B cell (primary cell): ENCODE measurements around the gene CAMK1. TPM values are rescaled to one million over a fixed set of nuclear protein-coding genes. Genes with fewer than 3 reads are reported as not detected.
A peak's percentile ranks its signal among the peaks of the same experiment; 100 is the strongest.

Source experiments
- ATAC-seq: fragments of 200-7000 bp; cut with Tn5 transposase; one replicate; pipeline ENCODE4 v1.10.0; 2021; ENCODE audit warnings: low read depth, mild to moderate bottlenecking, moderate number of reproducible peaks, moderate library complexity
- CTCF ChIA-PET: fragments of 350-600 bp; sonication (Branson Sonifier 250); formaldehyde crosslinking; loops from one replicate; lab custom pipeline; 2021; ENCODE audit warnings: antibody characterized with exemption, inconsistent platforms; lab: Charles Lee
- POLR2A ChIA-PET: fragments of 350-600 bp; sonication (Branson Sonifier 250); formaldehyde crosslinking; loops from one replicate; lab custom pipeline; 2021; ENCODE audit warnings: antibody characterized with exemption; lab: Charles Lee
- DNase-seq: peaks from one replicate; pipeline ENCODE4 v3.0.0; 2013
- H2AFZ ChIP-seq: 2 replicates; pipeline ENCODE4 v1.6.1; 2012; ENCODE audit warnings: mild to moderate bottlenecking, low read depth, low read length; ENCODE audit not compliant: insufficient read depth, poor library complexity, severe bottlenecking
- H3K27ac ChIP-seq, 2 donors: 1 replicate in 1 of 2; 2 replicates in 1 of 2; pipeline ENCODE4 v1.5.1; 2012 to 2013; ENCODE audit warnings: low read length in 2 of 2, mild to moderate bottlenecking in 2 of 2, moderate library complexity in 1 of 2
- H3K27me3 ChIP-seq, 4 experiments: fragments of 200-600 bp in 1 of 4; sonication (generic) in 1 of 4; replicated peaks in 1 of 4; 1 replicate in 2 of 4; 2 replicates in 2 of 4; pipeline versions ENCODE4 v1.6.1 to v1.7.0; 2013 to 2016; ENCODE audit warnings: low read length in 3 of 4, mild to moderate bottlenecking in 2 of 4, mixed read lengths in 1 of 4, moderate library complexity in 1 of 4; ENCODE audit not compliant: insufficient read depth in 4 of 4, control insufficient read depth in 3 of 4; ENCODE audit errors: control extremely low read depth in 1 of 4
- H3K36me3 ChIP-seq, 2 experiments: replicated peaks in 1 of 2; 1 replicate in 1 of 2; 2 replicates in 1 of 2; pipeline versions ENCODE4 v1.6.1 to v1.7.1; 2013; ENCODE audit warnings: low read length in 1 of 2; ENCODE audit not compliant: insufficient read depth in 2 of 2, control insufficient read depth in 1 of 2; ENCODE audit errors: control extremely low read depth in 1 of 2, extremely low read depth in 1 of 2
- H3K4me1 ChIP-seq, 2 donors: fragments of 200-600 bp in 1 of 2; sonication (generic) in 1 of 2; 1 replicate in 1 of 2; 2 replicates in 1 of 2; pipeline versions ENCODE4 v1.5.1 to v1.6.1; 2013 to 2017; ENCODE audit warnings: low read length in 2 of 2; ENCODE audit not compliant: control insufficient read depth in 2 of 2, insufficient read depth in 2 of 2
- H3K4me2 ChIP-seq: replicated peaks from 2 replicates; pipeline ENCODE3; 2012; ENCODE audit warnings: mild to moderate bottlenecking, low read depth, low read length; ENCODE audit not compliant: poor library complexity, severe bottlenecking
- H3K4me3 ChIP-seq, 5 experiments: fragments of 200-600 bp in 1 of 5; sonication (generic) in 1 of 5; 1 replicate in 3 of 5; 2 replicates in 2 of 5; pipeline versions ENCODE4 v1.5.1 to v1.7.0; 2011 to 2016; ENCODE audit warnings: low read length in 4 of 5, mild to moderate bottlenecking in 4 of 5, low read depth in 2 of 5, control low read depth in 1 of 5, moderate library complexity in 1 of 5; ENCODE audit not compliant: insufficient read depth in 1 of 5; ENCODE audit errors: control extremely low read depth in 1 of 5, extremely low read depth in 1 of 5
- H3K79me2 ChIP-seq: fragments of 200-600 bp; sonication (generic); one replicate; pipeline ENCODE4 v1.6.0; 2016; ENCODE audit warnings: low read length; ENCODE audit not compliant: control insufficient read depth, insufficient read depth
- H3K9ac ChIP-seq: fragments of 200-600 bp; sonication (generic); 2 replicates; pipeline ENCODE4 v1.6.1; 2017; ENCODE audit warnings: mild to moderate bottlenecking, low read length, moderate library complexity
- H3K9me3 ChIP-seq, 3 donors: one replicate each; pipeline versions ENCODE4 v1.6.1 to v1.7.1; 2013; ENCODE audit warnings: low read length in 2 of 3; ENCODE audit not compliant: control insufficient read depth in 2 of 3, insufficient read depth in 1 of 3; ENCODE audit errors: control extremely low read depth in 1 of 3
- H4K20me1 ChIP-seq: 2 replicates; pipeline ENCODE4 v1.6.0; 2012; ENCODE audit warnings: mild to moderate bottlenecking, low read length; ENCODE audit not compliant: insufficient read depth, control insufficient read depth, poor library complexity, severe bottlenecking
- H3K27ac Mint-ChIP-seq: one replicate; pipeline ENCODE4 v1.8.0; 2021; ENCODE audit warnings: mixed read lengths
- H3K27me3 Mint-ChIP-seq: one replicate; pipeline ENCODE4 v1.8.0; 2021; ENCODE audit warnings: mixed read lengths
- H3K4me1 Mint-ChIP-seq: one replicate; pipeline ENCODE4 v1.8.0; 2021; ENCODE audit warnings: mixed read lengths
- H3K4me3 Mint-ChIP-seq: one replicate; pipeline ENCODE4 v1.8.0; 2021; ENCODE audit warnings: mixed read lengths
- H3K9me3 Mint-ChIP-seq: one replicate; pipeline ENCODE4 v1.8.0; 2022; ENCODE audit warnings: mixed read lengths; ENCODE audit not compliant: insufficient read depth
- CTCF ChIP-seq: fragments of 200-600 bp; IDR thresholded peaks from one replicate; pipeline ENCODE4 v1.8.0; 2022; ENCODE audit warnings: antibody characterized with exemption, mild to moderate bottlenecking
- EZH2 ChIP-seq: IDR thresholded peaks from 2 replicates; pipeline ENCODE4 v1.6.1; 2012; ENCODE audit warnings: borderline replicate concordance, low read depth, mild to moderate bottlenecking, moderate library complexity, low read length; ENCODE audit not compliant: insufficient read depth, poor library complexity, severe bottlenecking
- WGBS: methylation state at CpG from one replicate; pipeline ENCODE4 v1.1.5; 2013; ENCODE audit warnings: missing lambda C conversion rate; ENCODE audit not compliant: insufficient coverage; 5-methylcytosine and 5-hydroxymethylcytosine counted together
- intact Hi-C: fragments of 100-400 bp; cut with micrococcal nuclease; formaldehyde crosslinking; loops from one replicate; pipeline ENCODE4 v1.10.0; 2022
- polyA plus RNA-seq: library from polyadenylated mRNA; depleted of rRNA; stranded (reverse); fragments of >200 nt; gene quantifications from 2 replicates; pipeline ENCODE4 v1.2.3, GENCODE V29; 2012
- total RNA-seq, 2 donors: library from RNA; stranded (reverse); fragments of 120-200 nt in 1 of 2; gene quantifications; 1 replicate in 1 of 2; 2 replicates in 1 of 2; pipeline versions ENCODE4 v1.2.3 to v1.2.4, GENCODE V29; 2013 to 2022

The CAMK1 gene
- total and polyA plus RNA-seq, 2 donors (not counting 1 experiment from before 2014, with no cell fraction given): 0.57 to 0.82 TPM

- ATAC-seq: no peak
- WGBS: 20% methylated on average over 2 of the region's 6 CpGs
Observed at GRCh38 chr3:9779075-9779593, 9.4 kb upstream of the CAMK1 start.

More at GRCh38 chr3:9779075-9779593, 9.4 kb upstream of the CAMK1 start:
- no peak overlapping the region for H2AFZ ChIP-seq
- no peaks in the 10 kb centered on the region for H4K20me1 ChIP-seq
- intact Hi-C loops: loop anchor here (1.0 kb wide), 1 partner anchor 48 kb away; the partner anchor contains the start of gene BRPF1
- H3K4me1 Mint-ChIP-seq: peaks cover 59% of the 10 kb centered on the region
- no peak for DNase-seq
- POLR2A ChIA-PET: interaction anchor here (2.0 kb wide), 1 partner anchor 14 kb away, joined by 8 read pairs; the partner anchor contains the start of genes ARPC4 and TADA3
- H3K4me2 ChIP-seq: peak overlapping the region; percentile 59
- CTCF ChIA-PET: interaction anchor here (4.6 kb wide), 1 partner anchor 29 kb away, joined by 25 read pairs; the partner anchor contains the start of gene OGG1
- H3K9me3 ChIP-seq: no peaks in the 10 kb centered on the region
- peak overlapping the region; percentile 56 to 82 for H3K27ac ChIP-seq
- H3K4me1 ChIP-seq: peaks cover 51 to 59% of the 10 kb centered on the region in 2 donors
- no peak overlapping the region for H3K4me3 ChIP-seq
- no peak overlapping the region for H3K9ac ChIP-seq
- H3K27ac Mint-ChIP-seq: peak overlapping the region; percentile 78
- no peaks in the 10 kb centered on the region for H3K9me3 Mint-ChIP-seq
- H3K27me3 Mint-ChIP-seq: no peaks in the 10 kb centered on the region
- H3K27me3 ChIP-seq: no peaks in the 10 kb centered on the region
- H3K36me3 ChIP-seq: peaks cover 0 to 17% of the 10 kb centered on the region in 2 experiments
- peaks cover 3% of the 10 kb centered on the region for H3K79me2 ChIP-seq
- TF ChIP-seq EZH2 (no peak), CTCF (no peak)
- peak overlapping the region; percentile 40 for H3K4me3 Mint-ChIP-seq
